Fibroblast of lung (primary cell): ENCODE data around the gene PGC. TPM values are rescaled to one million over a fixed set of nuclear protein-coding genes. Genes with fewer than 3 reads are reported as not detected.

Source experiments
- DNase-seq, 2 donors: peaks; one replicate each; pipeline versions ENCODE4 v3.0.0 to v3.0.0-alpha.2; 2010; ENCODE audit warnings: low read depth in 2 of 2
- H2AFZ ChIP-seq: 2 replicates; pipeline ENCODE4 v1.5.1; 2012; ENCODE audit warnings: low read length, control low read depth, inconsistent platforms
- H3K27ac ChIP-seq: 2 replicates; pipeline ENCODE4 v1.5.1; 2011; ENCODE audit warnings: low read length, control low read depth; ENCODE audit not compliant: insufficient read depth
- H3K27me3 ChIP-seq: 2 replicates; pipeline ENCODE4 v1.5.1; 2011; ENCODE audit warnings: mild to moderate bottlenecking, low read length; ENCODE audit not compliant: control insufficient read depth, insufficient read depth
- H3K36me3 ChIP-seq: 2 replicates; pipeline ENCODE4 v1.5.1; 2011; ENCODE audit warnings: low read length; ENCODE audit not compliant: control insufficient read depth, insufficient read depth
- H3K4me1 ChIP-seq: 2 replicates; pipeline ENCODE4 v1.5.1; 2011; ENCODE audit warnings: low read length; ENCODE audit not compliant: control insufficient read depth, insufficient read depth; ENCODE audit errors: extremely low read depth
- H3K4me2 ChIP-seq: 2 replicates; pipeline ENCODE4 v1.5.1; 2011; ENCODE audit warnings: low read length, control low read depth; ENCODE audit not compliant: insufficient read depth; ENCODE audit errors: extremely low read depth
- H3K4me3 ChIP-seq, 4 experiments: fragments of 200-600 bp in 1 of 4; sonication (generic) in 1 of 4; replicated peaks in 1 of 4; 2 replicates each; pipeline ENCODE4 v1.5.1; 2011 to 2016; ENCODE audit warnings: low read length in 4 of 4, low read depth in 3 of 4, mild to moderate bottlenecking in 3 of 4, control low read depth in 2 of 4, inconsistent platforms in 1 of 4, mixed read lengths in 1 of 4; ENCODE audit not compliant: insufficient read depth in 1 of 4; ENCODE audit errors: control extremely low read depth in 1 of 4
- H3K79me2 ChIP-seq: 2 replicates; pipeline ENCODE4 v1.5.1; 2012; ENCODE audit warnings: mild to moderate bottlenecking, low read length, inconsistent platforms; ENCODE audit not compliant: control insufficient read depth, insufficient read depth
- H3K9ac ChIP-seq: 2 replicates; pipeline ENCODE4 v1.5.1; 2011; ENCODE audit warnings: mild to moderate bottlenecking, low read length, control low read depth; ENCODE audit not compliant: insufficient read depth
- H3K9me3 ChIP-seq: 2 replicates; pipeline ENCODE4 v1.5.1; 2012; ENCODE audit warnings: low read depth, low read length; ENCODE audit not compliant: control insufficient read depth, insufficient read depth
- H4K20me1 ChIP-seq: 2 replicates; pipeline ENCODE4 v1.5.1; 2011; ENCODE audit warnings: low read length; ENCODE audit not compliant: control insufficient read depth, insufficient read depth; ENCODE audit errors: extremely low read depth
- EZH2 ChIP-seq: IDR thresholded peaks from 2 replicates; pipeline ENCODE4 v1.5.1; 2012; ENCODE audit warnings: low read length, control low read depth, mild to moderate bottlenecking; ENCODE audit errors: missing control alignments
- polyA plus RNA-seq, 2 donors: library from polyadenylated mRNA; depleted of rRNA in 1 of 2; stranded (reverse) in 1 of 2; unstranded in 1 of 2; fragments of >200 nt; gene quantifications; 2 replicates each; pipeline ENCODE4 v1.2.1, GENCODE V29; 2011 to 2012; ENCODE audit warnings: missing spikeins in 1 of 2
- total RNA-seq: library from RNA; depleted of rRNA; stranded (reverse); fragments of >200 nt; gene quantifications from 2 replicates; pipeline ENCODE4 v1.2.1, GENCODE V29; 2014
- TF ChIP-seq, protein P1 (sequence below), 2 donors: IDR thresholded peaks in 1 of 2; conservative IDR thresholded peaks in 1 of 2; 1 replicate in 1 of 2; 2 replicates in 1 of 2; pipeline ENCODE4 v1.5.1; 2011 to 2012; ENCODE audit warnings: low read length in 2 of 2, control low read depth in 1 of 2, inconsistent platforms in 1 of 2, low read depth in 1 of 2, mild to moderate bottlenecking in 1 of 2

Gene PGC
- total and polyA plus RNA-seq, 2 donors (not counting 1 experiment from before 2014, with no cell fraction given), result not detected

DNA sequence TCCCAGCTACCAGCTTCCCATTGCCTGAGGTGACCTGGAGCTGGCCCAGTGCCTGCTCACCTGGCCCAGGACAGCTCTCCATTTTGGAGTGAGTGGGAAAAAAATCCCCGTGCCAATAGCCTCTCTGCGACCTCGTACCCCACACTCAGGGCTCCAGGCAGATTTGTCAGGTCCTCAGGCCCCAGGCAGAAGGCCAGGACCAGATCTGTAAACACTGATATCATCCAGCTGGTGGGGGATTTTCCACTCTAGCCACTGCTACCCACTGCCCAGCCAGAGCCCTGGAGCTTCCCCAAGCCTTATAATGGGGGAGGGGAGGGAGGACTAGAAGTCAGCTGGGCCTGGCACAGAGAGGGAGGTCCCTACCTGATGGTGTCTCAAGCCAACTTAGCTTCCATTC, 1.3 kb upstream of the PGC start:
- Histone ChIP-seq H3K4me1 (no peaks in the 10 kb centered on the region), H2AFZ (no peak overlapping the region), H3K9ac (no peak overlapping the region), H3K4me2 (no peak overlapping the region), H3K4me3 (no peak overlapping the region), H3K27ac (no peak overlapping the region), H3K9me3 (no peaks in the 10 kb centered on the region), H3K79me2 (no peaks in the 10 kb centered on the region), H3K27me3 (no peaks in the 10 kb centered on the region), H3K36me3 (no peaks in the 10 kb centered on the region), H4K20me1 (no peaks in the 10 kb centered on the region)
- no peak for DNase-seq
- TF ChIP-seq, protein P1, sequence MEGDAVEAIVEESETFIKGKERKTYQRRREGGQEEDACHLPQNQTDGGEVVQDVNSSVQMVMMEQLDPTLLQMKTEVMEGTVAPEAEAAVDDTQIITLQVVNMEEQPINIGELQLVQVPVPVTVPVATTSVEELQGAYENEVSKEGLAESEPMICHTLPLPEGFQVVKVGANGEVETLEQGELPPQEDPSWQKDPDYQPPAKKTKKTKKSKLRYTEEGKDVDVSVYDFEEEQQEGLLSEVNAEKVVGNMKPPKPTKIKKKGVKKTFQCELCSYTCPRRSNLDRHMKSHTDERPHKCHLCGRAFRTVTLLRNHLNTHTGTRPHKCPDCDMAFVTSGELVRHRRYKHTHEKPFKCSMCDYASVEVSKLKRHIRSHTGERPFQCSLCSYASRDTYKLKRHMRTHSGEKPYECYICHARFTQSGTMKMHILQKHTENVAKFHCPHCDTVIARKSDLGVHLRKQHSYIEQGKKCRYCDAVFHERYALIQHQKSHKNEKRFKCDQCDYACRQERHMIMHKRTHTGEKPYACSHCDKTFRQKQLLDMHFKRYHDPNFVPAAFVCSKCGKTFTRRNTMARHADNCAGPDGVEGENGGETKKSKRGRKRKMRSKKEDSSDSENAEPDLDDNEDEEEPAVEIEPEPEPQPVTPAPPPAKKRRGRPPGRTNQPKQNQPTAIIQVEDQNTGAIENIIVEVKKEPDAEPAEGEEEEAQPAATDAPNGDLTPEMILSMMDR (conservative IDR thresholded peaks at IDR 0.05 in 1 of 2, IDR thresholded peaks at IDR 0.05 in 1 of 2; ENCODE audit: low read depth in 1 of 2, low read length in 2 of 2), result no peak
- TF ChIP-seq EZH2, result no peak

DNA sequence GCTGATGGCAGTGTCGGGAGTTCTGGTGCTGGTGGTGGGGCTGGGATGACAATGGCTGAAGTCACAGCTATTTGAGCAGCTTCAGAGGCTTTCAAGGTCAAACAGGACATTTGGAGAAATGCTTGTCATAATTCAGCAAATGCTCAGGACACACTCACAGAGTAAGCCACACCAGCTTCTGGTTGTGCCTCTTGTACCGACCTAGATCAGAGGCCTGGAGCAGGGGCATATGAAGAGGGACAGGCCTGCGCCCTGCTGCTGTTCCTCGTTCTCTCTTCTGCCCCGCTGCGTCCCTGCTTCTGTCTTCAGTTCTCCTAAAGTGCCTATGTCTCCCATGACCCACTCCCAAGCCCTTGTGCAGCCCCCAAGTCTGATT, 893 bp upstream of the PGC start:
- H3K4me2 ChIP-seq, result no peak overlapping the region
- DNase-seq, result no peak
- no peaks in the 10 kb centered on the region for H3K4me1 ChIP-seq
- H2AFZ ChIP-seq, result no peak overlapping the region
- no peaks in the 10 kb centered on the region for H3K27me3 ChIP-seq
- H3K36me3 ChIP-seq, result no peaks in the 10 kb centered on the region
- TF ChIP-seq, protein P1 (conservative IDR thresholded peaks at IDR 0.05 in 1 of 2, IDR thresholded peaks at IDR 0.05 in 1 of 2; ENCODE audit: low read depth in 1 of 2, low read length in 2 of 2), result no peak
- H4K20me1 ChIP-seq, result no peaks in the 10 kb centered on the region
- no peaks in the 10 kb centered on the region for H3K9me3 ChIP-seq
- H3K4me3 ChIP-seq, result no peak overlapping the region
- H3K27ac ChIP-seq, result no peak overlapping the region
- no peaks in the 10 kb centered on the region for H3K79me2 ChIP-seq
- H3K9ac ChIP-seq, result no peak overlapping the region

DNA sequence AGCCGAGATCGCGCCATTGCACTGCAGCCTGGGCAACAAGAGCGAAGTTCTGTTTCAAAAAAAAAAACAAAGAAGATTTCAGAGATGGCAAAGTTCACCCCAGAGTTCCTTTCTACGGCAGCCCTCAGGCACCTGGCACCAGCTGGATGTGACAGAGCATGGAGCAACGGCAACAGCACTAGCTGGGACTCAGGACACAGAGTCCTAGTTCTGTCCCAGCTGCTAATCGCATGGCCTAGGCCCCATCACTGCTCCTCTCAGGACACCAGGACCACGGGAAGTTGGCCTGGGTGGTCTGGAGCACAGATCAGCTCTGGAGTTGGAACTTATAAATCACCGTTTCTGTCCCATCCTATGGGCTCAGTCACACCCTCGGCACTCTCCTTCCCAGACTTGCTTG, 1.1 kb downstream of the PGC start:
- no peaks in the 10 kb centered on the region for H3K79me2 ChIP-seq
- no peaks in the 10 kb centered on the region for H4K20me1 ChIP-seq
- H3K9me3 ChIP-seq, result no peaks in the 10 kb centered on the region
- H3K9ac ChIP-seq, result no peak overlapping the region
- H3K4me3 ChIP-seq, result no peak overlapping the region
- no peaks in the 10 kb centered on the region for H3K36me3 ChIP-seq
- H3K4me2 ChIP-seq, result no peak overlapping the region
- no peak overlapping the region for H2AFZ ChIP-seq
- no peaks in the 10 kb centered on the region for H3K27me3 ChIP-seq
- H3K27ac ChIP-seq, result no peak overlapping the region
- TF ChIP-seq, protein P1 (conservative IDR thresholded peaks at IDR 0.05 in 1 of 2, IDR thresholded peaks at IDR 0.05 in 1 of 2; ENCODE audit: low read depth in 1 of 2, low read length in 2 of 2), result no peak
- no peak for TF ChIP-seq EZH2
- no peaks in the 10 kb centered on the region for H3K4me1 ChIP-seq
- no peak for DNase-seq
